A549 treated with dexamethasone at 1 μM for 4 hours (cell line): ENCODE measurements around the gene STX1A. TPM values are rescaled to one million over a fixed set of nuclear protein-coding genes. Genes with fewer than 3 reads are reported as not detected.

Source experiments
- total RNA-seq: library from RNA; stranded (reverse); fragments of 200-300 nt; extraction: Qiagen RNA extraction; gene quantifications from 5 replicates; pipeline ENCODE4 v1.2.3, GENCODE V29; 2022

STX1A gene
- total RNA-seq = 50.9 to 77.3 TPM (median 74.1 TPM) in 5 replicates

GRCh38 chr7:73718905-73719805 lies at the start of gene STX1A:
STX1A (minus strand) TSS chr7:73719669; CDS start chr7:73719631, 38 bp downstream.

DNA sequence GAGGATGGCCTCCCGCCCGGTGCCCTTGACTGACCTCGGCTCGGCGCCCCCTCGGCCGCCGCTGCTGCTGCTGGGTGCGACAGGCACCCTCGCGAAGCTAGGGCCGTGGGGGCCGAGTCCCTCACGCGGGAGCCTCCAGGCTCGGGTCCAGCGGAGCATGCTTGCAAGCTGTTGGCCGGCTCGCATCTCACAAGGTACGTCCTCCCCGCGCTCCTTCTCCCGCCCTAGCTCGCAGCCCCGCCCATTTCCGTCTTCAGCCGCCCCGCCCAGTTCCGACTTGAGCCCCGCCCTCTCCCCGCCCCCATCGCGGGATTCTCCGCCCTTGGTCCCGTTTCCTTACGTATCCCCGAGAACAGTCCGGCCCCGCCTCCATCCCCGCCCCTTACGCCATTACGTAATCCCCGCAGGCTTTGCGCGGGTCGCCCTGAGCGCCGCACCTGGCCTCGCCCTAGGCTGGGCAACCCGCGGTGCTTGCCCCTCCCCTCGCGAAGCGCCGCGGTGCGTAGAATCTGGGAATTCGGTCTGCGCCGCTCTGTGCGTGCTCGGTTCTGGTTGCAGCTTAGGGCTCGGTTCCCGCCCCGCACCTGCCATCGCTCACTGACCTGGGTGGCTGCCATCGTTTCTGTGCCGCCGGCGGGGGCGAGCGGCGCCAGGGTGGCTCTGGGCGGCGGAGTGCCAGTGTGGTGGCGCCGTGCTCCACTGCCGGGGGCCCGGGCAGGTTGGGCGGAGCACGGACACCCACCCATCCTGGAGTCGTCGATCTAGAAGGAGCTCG lies 19.3 kb upstream of the STX1A start, which contains the start of gene ABHD11:
Gene ABHD11 (minus strand): TSS at position 191 of the 775 bp plus-strand sequence. CDS start 32 bp downstream, at position 159.

DNA sequence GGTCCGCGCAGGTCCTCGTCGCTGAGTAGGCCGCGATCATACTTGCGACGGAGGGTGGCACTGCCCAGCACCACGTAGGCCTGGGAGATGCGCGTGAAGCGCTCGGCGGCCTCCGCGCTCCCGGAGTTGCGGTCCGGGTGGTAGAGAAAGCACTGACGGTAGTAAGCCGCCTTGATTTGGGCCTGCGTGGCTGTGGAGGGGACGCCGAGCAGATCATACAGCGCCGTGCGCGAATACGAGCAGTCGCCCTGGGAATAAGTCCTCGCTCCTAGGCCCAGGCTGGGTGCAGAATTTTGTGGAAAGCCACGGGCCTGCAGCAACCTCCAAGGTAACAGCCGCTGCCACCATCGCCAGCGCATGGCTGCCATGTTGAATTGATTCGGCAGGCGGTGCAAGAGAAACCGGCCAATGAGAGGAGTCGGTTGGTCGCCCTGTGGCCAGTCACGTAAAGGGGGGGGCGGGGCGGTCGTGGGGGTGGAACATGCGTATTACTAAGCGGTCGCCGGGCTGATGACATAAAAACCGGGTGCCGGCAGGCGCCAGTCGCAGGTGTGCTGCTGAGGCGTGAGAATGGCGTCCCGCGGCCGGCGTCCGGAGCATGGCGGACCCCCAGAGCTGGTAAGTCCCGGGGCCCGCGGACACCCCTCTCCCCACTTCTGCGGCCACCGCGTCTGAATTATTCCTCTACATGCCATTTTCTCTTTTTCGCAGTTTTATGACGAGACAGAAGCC lies 36.2 kb downstream of the STX1A start, which contains the start of the genes BUD23 and DNAJC30:
Gene BUD23 (plus strand): TSS at position 542 of the 732 bp plus-strand sequence. CDS start 29 bp downstream, at position 571.
Gene DNAJC30 (minus strand): TSS at position 398 of the 732 bp plus-strand sequence. CDS start 30 bp downstream, at position 368.

GRCh38 chr7:73667344-73668102 lies 51.9 kb downstream of the STX1A start, which contains the start of gene VPS37D:
VPS37D (plus strand) TSS chr7:73667831; CDS start chr7:73667959, 128 bp downstream.

Other genes starting within 250 kb of the STX1A start
- gene BAZ1B, start 197.4 kb downstream of the STX1A start, total RNA-seq = 54.0 to 67.4 TPM (median 65.6 TPM) in 5 replicates
- 64.3 to 76.9 TPM (median 69.0 TPM) in 5 replicates for gene BCL7B, start 162.0 kb downstream of the STX1A start, total RNA-seq
- gene TBL2, start 141.1 kb downstream of the STX1A start, total RNA-seq = 46.1 to 52.6 TPM (median 50.4 TPM) in 5 replicates
- gene MLXIPL, start 95.1 kb downstream of the STX1A start, total RNA-seq = 1.1 to 1.6 TPM (median 1.1 TPM) in 5 replicates
- 3.1 to 5.0 TPM (median 4.5 TPM) in 5 replicates for gene VPS37D, start 51.8 kb downstream of the STX1A start, total RNA-seq
- gene DNAJC30, start 36.2 kb downstream of the STX1A start, total RNA-seq = 8.1 to 10.6 TPM (median 10.1 TPM) in 5 replicates
- gene BUD23, start 36.1 kb downstream of the STX1A start, total RNA-seq = 127 to 166 TPM (median 136 TPM) in 5 replicates
- 17.2 to 24.8 TPM (median 22.6 TPM) in 5 replicates for gene ABHD11, start 19.1 kb upstream of the STX1A start, total RNA-seq
- gene CLDN3, start 50.6 kb upstream of the STX1A start, total RNA-seq = 1.3 to 3.6 TPM (median 3.0 TPM) in 5 replicates
- 4.3 to 6.0 TPM (median 4.8 TPM) in 5 replicates for gene CLDN4, start 111.3 kb upstream of the STX1A start, total RNA-seq
- 6.8 to 10.4 TPM (median 10.2 TPM) in 5 replicates for gene METTL27, start 122.8 kb upstream of the STX1A start, total RNA-seq
- gene TMEM270, start 141.5 kb upstream of the STX1A start, total RNA-seq = 0.11 to 0.25 TPM (median 0.21 TPM) in 5 replicates